HG02623 (cell line): ENCODE data around the gene VAV2.

ENCODE experiments used
- ATAC-seq: cut with Tn5 transposase; IDR thresholded peaks from one replicate; pipeline ENCODE4 v1.9.1; 2021; ENCODE audit warnings: moderate library complexity; ENCODE audit not compliant: unreplicated experiment

Gene VAV2

DNA sequence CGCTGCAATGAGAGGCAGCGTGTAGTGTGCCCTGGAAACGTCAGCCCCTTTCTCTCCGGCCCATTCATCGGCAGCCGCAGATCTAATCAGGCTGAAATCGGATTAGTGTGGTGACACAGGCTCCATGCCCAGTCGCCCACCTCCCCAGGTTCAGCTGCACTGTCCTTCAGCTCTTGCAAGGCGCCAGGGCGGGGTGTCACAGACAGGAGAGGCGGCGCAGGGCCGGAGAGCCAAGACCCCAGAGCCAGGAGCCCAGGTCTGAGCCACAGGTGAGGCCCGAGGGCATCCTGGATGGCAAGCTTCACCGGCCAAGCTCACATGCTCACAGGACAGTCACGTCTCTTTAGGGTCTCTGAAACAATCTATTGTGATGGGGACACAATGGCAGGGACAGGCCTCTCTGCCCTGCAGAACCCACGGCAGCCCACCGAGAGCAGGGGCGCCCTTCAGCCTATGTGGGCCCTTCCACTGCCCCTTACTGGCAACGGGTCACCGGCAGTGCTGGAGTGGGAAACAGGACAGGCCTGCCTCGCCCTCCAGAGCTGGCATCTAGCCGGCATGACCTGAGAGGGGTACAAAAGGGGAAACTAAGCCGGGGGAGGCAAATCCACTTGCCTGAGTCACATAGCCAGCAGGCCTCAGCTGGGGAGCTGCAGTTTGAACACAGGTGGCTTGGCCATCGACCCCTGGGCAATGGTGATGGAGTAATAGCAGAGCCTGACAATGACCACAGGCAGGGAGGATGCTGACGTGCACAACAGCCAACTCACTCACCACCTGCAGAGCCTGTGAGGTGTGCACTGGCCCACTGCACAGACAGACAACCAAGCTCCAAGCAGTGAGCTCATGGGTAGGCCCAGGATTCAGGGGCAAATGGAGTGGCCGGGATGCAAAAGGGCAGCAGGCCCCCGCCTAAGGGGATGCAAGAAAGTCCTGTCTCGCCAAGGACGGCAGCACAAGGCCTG is 48.1 kb downstream of the VAV2 start:
- no peak for ATAC-seq

DNA sequence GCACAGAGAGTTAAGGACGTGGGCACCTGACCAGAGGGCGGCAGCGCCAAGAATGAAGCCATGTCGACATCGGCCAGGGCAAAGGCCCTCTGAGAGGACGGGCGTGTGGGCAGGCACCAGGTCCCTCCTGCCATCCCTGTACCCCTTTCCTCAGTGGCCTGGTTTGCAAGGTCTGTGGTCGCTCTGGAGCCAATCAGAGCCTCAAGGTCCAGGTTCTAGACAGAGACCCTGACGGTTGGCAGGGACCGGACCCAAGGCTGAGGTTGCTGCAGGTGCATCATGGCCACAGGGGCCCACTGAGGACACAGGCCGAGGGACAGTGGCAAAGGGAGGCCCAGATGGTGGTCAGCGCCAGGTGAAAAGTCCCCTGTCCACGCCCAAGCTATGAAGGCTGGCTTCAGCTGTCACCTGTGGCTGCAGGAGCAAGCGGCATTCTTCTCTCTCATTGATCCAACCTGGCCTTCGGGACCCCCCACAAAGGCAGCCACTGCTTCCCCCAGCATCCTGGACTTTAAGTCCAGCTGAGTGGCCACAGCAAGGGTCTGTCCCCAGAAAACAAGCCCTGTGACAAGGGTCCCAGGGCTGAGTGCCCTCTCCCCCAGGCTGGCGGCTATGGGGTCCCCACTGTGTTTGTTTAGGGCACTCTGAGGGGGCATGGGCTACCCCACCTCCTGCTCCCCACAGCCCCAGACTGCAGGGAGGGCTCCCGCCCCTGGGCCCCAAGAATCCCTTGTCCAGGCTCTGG is 48.9 kb downstream of the VAV2 start:
- no peak for ATAC-seq

DNA sequence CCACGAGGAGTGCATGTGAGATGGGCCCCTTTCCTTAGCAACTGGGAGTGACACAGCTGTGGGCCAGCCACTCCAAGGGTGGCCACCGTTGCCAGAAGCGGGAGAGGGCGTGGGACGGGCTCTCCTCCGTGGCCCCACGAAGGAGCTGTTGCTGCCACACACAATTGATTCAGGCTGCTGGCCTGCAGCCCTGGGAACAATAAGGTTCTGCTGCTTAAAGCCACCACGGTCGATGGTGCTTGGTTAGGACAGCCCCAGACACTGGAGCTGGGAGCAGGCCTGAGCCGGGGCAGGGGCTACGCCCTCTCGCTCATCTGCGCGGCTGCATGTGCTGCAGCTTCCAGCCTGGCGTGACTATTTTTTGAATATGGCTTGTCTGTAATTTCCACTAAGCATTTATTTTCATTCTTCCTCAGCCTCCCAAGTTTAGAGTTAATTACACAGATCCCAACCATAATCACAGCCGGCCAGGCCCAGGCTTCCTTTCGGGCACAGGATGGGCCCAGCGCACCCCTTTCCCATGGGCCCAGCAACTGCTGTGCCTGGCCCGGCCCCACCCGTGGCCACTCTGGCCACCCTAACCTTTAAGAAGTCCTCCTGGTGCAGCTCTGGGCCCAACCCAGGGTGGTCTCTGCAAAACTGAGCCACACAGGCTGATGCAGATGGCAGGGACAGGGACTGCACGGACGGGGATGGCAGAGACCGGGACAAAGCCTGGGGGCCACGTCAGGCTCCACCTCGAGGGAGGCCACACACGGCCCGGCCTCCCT is 49.7 kb downstream of the VAV2 start:
- ATAC-seq = no peak

DNA sequence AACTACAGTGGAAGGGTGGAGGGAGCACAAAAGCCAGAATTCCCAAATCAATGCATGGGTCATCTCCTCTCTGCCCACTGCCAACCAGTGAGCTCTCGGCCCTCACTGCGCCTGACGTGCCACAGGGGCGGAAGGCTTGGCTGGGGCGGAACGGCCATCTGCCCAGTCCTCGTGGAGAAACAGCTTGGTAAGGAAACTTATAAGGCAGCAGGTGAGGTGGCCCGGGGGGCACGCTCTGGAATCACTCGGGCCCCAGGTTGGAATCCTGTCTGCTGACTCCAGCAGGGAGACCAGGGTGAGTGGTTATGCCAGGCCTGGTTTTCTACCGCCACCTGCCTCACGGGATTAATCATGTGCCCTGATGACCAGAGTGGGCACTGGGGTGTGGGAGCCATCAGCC is 52.3 kb downstream of the VAV2 start:
- no peak for ATAC-seq

DNA sequence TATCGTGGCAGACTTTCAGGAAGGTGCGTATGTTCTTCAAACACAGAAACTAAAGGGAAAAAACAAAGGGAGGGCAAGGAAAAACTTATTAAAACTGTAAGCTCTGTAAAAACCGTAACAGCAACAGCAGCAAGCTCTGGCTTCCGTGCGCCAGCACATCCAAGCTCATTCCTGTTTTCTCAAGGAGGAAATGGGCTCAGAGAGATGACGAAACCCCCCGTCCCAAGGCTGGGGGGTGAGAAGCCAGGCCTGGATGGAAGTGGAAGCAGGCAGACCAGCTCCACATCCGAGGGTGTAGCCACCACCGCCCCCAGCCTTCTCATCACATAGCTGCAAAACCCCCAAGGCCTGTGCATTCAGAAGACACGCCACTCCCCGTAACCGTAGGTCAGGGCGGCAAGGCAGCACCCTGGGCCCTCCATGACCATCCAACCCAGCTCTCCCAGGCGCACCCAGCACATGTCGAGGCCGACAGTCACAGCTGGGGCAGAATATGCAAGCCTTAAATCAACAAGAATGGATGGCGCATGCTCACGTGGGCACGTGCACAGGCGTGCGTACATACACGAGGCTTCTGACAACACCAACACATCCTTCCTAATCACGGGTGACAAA is 52.8 kb downstream of the VAV2 start:
- ATAC-seq = no peak

DNA sequence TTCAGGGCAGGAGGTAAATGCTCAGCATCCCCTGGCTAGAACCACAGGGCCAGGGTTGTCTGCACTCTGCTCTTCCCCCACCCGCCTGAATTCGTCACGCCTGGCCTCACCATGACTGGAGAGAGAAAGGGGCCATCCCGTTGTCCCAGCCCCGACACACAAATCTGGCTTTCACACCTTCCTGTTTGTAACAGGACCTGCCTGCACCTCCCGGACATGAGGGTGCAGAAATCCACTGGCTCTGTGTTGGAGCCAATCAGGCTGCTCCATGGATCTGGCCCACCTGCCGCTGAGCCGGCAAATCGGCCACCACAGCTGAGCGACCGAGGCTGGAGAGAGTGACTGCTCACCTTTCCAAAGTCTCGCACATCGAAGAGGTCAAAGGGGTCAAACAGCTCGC is 53.4 kb downstream of the VAV2 start:
- ATAC-seq = no peak

DNA sequence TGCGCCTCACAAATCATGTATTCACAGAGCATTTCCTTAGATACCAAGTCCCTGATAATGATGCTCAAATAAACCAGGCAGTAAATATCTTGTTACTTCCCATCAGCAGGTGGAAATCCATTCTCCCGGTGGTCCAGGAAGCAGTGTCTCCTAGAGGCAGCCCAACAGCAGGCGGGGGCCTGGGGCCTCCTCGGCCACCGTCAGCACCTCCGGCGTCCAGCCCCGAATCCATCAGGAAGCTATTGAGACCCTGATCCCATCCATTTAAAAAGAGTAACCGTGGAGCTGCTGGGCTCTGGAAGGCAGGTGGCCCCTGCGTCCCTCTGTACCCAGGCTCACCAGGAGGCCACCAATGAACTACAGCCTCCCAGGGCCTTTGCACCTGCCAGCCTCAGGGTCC is 54.0 kb downstream of the VAV2 start:
- ATAC-seq = no peak

DNA sequence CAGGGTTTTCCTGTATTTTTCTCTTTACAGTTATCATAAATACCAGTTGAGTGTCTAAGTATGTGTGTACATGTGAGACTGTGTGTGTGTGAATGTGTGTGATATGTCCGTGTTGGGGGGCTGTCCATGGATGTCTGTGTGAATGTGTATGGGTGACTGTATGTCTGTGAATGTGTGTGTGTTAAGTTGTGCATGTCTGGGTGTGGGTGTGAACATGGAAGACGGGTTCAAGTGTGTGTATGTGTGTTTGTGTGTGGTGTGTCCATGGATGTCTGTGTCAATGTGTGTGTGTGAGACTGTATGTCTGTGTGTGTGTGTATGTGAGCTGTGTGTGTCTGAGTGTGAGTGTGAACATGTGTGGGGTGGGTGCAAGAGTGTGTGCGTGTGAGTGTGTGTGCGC is 55.0 kb downstream of the VAV2 start:
- no peak for ATAC-seq

DNA sequence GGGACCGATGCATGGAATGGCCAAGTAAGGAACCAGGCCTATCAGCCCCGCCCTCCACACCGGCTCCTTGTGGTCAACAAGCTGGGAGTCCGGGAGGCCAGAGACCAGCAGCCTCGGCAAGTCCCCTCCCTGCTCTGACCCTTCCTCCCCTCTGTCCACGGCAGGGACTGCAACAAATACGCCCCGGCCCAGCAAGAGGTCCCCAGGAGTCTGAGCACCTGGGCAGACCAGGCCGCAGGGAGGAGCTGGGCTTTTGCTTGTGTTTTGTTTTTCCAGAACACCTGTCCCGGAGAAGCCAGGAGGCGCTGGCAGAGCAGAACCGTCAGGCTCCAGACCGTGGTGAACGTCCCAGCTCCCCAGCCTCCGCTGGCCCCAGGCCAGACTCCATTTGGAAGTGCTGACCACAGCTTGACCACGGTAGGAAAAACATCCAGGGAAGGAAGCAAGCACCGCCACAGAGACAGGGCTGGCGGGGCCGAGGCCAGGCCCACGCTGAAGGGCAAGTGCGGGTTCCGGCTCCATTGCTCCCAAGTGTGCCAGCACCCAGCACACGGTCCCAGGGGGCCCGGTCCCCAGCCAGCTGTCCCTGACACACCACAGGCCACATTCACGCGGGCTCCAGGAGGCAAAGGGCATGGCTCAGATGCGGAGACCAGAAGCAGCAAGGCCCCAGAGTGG is 56.7 kb downstream of the VAV2 start:
- ATAC-seq = no peak

DNA sequence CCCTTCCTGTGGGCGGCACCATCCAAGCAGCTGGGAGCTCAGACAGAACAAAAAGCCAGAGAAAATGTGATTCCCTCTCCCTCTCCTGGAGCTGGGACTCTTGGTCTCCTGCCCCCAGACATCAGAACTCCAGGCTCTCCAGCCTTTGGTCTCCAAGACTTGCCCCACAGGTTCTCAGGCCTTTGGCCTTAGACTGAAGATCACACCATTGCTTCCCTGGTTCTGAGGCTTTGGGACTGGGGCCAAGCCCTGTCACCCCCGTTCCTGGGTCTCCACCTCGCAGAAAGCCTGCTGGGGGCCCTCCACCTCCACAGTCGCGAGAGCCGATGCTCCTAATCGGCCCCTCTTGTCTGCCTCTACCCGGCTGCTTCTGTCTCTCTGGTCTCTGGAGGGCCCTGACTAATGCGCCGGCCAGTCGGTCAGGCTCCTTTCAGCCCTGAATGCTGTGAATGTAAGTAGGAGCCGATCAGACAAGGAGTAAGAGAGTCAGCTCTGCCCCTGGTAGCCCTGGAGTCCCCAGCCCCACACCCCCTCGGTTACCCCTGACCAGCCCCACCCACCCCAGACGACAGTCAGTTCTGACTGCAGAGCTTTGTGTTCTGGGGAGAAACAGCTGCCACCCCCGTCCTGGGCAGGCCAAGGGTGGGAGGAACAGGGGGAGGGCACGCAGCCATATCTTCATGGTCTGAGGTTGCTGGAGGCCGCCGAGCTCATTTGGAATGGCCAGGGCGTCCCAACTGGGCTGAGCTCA is 57.5 kb downstream of the VAV2 start:
- ATAC-seq = no peak

DNA sequence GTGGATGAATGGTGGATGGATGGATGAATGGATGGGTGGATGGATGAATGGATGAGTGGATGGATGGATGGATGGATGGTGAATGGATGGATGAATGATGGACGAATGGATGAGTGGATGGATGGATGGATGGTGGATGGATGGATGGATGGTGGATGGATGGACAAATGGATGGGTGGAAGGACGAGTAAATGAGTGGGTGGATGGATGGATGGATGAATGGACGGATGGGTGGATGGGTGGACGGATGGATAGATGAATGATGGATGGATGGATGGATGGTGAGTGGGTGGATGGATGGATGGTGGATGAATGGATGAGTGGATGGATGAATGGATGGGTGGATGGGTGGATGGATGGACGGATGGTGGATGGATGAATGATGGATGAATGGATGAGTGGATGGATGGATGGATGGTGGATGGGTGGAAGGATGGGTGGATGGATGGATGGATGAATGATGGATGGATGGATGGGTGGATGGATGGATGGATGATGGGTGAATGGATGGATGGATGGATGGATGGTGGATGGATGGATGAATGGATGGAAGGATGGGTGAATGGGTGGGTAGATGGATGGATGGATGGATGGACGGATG is 58.6 kb downstream of the VAV2 start:
- no peak for ATAC-seq

DNA sequence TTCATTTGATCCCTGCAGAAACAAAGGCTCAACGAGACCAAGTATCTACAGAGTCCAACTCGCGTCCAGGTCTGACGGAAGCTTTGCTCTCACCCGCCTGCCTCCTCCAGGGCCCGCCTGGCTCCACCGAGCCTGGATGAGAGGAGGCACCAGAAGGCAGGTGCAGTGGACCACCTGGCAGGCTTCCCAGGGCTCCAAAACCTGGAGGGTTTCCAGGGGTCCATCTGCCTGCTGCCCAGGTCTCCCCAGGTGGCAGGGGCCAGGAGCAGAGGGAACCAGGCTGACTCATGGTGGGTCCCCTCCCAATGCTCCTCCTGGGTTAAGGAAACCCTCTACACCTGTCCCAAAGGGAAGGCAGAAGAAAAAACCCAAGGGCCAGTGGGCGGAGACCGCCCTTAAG is 59.5 kb downstream of the VAV2 start:
- ATAC-seq = no peak

DNA sequence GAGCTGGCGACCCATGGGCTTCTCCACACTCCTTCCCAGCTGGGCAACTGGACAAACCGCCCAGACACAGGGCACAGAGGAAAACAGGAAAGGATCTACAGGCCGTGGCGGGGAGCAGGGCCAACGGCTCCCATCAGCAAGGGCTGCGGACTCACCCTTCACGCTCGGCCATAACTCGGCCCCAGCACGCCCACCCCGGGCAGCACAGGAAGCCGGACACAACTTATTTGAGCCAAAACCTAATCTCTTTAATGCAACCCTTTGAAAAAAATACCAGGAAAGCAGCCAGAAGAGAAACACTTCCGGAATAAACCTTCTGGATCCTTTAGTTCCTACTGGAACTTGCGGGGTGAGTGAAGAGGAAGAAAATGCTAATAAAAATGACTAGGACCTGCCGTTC is 59.9 kb downstream of the VAV2 start:
- ATAC-seq = no peak

DNA sequence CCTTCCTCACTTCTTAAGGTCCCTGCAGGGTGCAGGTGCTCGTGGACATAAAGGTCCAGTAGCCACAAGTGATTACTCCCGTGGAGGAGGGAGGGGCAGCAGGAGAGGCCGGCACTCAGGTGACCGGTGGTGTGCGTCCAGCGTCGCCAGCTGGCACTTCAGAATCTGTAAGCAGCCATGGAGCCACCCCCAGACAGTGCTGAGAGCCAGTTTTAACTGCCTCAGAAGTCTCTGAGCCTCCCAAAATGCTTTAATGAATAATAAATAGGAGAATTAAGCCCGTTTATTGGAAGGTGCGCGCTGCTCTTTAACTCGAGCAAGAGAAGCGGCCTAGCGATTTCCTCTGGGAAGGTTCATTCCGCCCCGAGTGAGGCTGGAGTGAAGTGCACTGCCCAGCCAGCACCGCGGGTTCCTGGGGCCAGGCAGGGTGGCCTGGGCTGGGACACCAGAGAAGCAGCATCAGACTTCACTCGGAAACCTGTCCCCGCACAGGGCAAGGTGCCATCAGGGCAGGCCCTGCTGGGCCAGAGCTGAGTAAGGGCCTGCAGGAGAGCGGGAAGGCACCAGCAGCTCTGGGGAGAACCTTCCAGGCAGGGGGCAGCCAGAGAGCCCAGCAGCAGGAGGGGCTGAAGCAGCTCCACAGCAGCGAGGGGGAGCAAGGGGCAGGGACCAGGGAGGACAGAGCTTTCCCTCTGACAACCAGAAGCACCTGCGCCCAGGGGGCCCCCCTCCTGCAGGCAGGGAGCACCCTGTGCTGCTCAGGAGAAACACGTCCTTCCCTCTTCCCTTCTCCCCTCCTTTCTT is 61.2 kb downstream of the VAV2 start:
- ATAC-seq = no peak

DNA sequence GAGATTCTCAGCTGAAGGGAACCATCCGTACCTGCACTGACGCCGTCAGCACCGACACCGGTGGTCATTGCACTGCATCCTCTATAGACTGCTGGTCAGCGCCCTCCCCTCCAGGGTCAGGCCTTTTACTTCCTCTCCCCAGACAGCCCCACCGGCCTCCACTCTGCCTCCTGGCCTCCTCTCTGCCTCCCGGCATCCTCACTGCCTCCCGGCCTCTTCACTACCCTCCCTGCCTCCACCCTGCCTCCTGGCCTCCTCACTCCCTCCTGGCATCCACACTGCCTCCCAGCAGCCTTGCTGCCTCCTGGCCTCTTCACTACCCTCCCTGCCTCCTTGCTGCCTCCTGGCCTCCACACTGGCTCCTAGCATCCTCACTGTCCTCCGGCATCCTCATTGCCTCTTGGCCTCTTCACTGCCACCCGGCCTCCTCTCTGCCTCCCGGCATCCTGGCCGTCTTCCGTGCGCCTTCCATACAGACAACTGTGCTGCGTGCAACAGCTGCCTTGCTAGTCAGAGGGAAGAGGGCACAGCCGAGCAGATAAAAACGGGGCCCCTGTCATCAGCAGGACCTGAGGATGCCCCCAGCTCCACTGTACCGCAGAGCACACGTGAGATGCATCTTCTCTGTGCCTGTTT is 62.0 kb downstream of the VAV2 start:
- ATAC-seq = no peak

DNA sequence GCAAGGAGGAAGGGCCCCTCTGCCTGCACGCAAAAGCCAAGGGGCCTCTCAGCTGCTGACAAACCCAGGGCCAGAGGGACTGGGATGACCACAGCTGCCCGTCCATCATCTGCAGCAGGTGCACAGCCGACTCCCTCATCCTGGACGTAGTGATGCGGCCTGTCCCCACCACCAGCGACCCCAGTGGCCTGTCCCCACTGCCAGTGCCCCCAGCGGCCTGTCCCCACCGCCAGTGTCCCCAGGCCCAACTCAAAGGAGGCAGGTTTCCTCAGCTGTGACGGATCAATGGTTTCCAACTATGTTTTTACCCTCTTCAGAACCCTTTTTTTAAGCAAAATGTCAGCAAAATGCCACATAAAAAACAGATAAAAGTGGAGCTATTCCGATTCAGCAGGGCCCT is 62.5 kb downstream of the VAV2 start:
- no peak for ATAC-seq

DNA sequence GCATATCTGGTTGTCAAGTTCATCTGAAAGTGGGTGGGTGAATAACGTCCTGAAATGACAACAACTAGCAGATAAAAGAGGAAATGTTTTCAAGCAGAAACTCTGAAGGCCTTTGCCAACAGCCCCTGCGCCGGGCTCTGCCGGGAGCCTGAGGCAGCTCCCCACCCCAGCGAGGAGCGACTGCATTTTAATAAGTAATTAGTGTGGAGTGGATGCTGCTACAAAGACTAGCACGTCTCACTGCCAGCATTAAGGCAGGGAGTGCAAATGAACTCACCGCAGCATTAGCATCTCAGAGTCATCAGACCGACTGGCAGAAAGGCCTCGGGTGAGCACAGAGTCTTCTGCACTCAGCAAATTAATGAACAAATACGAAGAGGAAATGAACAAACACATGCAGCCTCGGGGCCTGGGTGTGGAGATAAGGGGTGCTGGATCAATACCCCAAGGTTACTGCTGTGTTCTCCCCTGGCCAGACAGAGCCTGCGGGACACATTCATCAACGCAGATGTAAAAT is 63.8 kb downstream of the VAV2 start:
- ATAC-seq = no peak

DNA sequence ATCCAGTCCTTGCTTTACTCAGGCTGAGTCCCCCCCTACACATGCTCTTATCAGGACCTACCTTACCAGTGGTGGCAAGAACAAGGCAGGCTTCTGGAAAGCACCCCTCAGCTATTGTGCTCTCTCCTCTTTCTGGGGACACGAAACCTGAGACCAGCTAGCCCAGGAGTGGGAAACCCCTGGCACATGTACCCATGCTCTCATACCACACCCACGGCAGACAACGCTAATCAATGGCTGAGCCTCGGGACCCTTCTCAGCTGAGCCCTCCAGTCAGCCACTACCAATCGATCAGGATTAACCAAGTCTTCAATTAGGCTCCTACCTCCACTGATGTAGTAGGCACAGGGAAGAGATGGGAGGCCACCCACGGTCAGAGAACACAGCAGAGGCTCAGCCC is 65.1 kb downstream of the VAV2 start:
- no peak for ATAC-seq
